Stimulated activated CD8-positive, alpha-beta memory T cell treated with anti-CD3 and anti-CD28 coated beads, Interleukin-15, amount 100 ng/mL, for 24 hours (primary cell): ENCODE results near the gene FBXO17.
"Not testable (repeated sequence)": the region's sequence is repeated elsewhere in the genome, so short reads cannot be mapped to it uniquely, and the experiment has no call there.

Source experiments
- DNase-seq: peaks from one replicate; pipeline ENCODE4 v3.0.0-alpha.2; 2020; ENCODE audit warnings: low read depth

FBXO17 gene

DNA sequence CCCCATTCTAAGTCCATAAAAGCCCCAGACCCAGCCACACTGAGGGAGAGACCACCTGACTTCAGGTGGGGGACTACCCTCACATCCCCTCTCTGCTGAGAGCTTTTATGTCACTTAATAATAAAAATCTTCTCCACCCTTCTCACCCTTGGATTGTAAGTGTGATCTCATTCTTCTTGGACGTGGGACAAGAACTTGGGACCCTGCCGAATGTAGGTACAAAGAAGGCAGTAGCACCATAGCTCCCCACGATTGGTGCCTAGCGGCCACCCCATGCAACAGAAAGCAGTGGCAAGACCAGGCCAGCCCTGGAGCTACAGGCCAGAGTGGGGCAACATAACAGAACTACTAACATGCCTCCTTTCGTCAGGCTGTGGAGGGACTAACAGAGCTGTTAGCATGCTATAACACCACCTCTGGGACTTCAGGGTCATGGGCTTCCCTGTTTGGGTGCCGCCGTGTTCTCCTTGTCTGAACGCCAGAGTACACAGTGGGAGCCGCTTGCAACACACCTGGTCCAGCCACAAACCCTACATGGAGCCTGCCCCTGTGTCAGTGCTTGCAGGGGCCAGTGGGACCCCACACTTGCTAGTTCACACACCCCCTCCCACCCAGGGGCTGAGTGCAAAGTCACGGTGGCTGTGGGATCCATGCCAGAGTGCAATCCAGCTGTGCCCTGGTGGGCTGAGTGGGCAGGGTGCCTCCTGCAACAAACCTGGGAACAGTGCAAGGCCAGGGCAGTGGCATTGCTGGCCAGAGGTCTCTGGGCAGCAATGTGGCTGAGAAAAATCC lies 5.2 kb upstream of the FBXO17 start:
- no peak for DNase-seq

DNA sequence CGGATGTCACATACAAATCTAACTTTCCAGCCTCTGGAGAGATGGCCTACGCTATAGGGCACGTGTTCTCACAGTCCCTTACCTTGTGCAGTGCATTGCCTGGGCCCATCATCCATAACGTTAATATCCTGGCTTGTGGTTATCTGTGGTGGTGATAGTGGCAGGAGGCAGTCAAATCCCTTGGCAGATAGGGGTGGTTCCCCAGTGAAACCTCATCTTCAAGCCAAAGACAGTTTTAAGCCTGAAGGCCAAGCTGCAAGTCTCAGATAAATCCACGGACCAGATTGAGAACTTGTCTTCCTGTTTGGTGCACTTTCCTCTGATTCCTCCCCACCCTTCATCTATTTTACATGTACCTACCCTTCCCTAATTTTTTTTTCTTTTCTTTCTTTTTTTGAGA lies 4.3 kb upstream of the FBXO17 start:
- DNase-seq, result no peak

DNA sequence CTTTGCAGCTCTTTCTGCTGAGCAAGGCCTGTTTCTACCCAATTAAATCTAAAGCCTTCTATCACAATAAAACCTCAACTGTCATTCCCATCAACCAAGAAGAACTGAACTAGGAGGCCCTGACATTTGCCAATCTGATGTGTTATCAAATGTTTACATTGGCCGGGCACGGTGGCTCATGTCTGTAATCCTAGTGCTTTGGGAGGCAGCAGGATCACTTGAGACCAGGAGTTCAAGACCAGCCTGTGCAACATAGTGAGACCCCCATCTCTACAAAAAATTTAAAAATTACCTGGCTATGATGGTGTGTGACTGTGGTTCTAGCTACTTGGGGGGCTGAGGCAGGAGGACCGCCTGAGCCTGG lies 2.8 kb upstream of the FBXO17 start:
- no peak for DNase-seq

DNA sequence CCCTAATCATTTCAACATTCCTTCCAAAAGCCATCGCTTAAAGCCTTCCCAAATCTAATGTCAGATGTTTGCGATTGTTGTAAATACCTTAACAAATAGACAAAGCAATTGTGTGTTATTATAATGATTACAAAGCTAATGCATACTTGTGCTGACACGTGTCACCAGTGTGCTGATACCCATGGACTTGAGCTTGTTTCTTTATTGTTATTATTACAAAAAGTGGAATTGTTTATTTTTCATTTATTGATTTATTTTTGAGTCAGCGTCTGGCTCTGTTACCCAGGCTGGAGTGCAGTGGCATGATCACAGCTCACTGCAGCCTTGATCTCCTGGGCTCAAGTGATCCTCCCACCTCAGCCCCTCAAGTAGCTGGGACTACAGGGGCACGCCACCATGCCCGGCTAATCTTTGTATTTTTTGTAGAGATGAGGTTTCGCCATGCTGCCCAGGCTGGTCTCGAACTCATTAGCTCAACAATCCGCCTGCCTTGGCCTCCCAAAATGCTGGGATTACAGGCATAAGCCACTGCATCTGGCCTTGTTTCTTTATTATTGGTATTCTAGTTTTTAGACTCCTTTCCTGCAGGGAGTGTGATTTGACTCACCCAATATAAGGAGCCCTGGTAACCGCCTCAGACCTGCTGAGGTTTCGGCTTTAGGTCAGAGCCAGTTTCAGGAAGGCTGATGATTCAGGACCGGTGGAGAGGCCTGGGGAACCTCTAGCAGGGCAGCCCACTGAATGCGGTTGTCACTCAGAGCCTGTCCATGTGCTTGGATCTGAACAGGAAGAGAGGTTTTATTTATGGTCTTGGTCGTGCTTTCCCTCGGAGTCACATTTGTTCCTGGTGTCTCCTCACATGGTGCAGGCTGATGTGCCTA lies 2.1 kb upstream of the FBXO17 start:
- no peak for DNase-seq

DNA sequence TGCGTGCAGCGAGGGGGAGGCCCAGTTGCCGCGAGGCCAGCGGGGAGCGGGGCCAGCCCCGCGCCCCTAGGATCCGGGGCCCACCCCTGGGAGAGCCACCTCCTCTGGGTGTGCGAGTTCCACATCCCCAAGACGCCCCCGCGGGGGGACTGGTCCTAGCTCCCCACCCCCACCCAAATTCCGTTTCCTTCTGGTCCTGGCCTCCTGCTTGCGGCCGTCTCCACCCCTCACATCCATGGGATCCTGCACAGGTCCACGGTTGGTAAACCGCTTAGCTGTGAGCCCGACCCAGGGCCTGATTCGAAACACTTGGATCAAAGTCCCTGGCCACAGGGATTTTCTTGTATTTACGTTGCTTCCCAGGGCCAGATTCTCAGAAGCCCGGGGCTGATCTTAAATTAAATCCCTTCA lies 324 bp upstream of the FBXO17 start:
- DNase-seq, result no peak

DNA sequence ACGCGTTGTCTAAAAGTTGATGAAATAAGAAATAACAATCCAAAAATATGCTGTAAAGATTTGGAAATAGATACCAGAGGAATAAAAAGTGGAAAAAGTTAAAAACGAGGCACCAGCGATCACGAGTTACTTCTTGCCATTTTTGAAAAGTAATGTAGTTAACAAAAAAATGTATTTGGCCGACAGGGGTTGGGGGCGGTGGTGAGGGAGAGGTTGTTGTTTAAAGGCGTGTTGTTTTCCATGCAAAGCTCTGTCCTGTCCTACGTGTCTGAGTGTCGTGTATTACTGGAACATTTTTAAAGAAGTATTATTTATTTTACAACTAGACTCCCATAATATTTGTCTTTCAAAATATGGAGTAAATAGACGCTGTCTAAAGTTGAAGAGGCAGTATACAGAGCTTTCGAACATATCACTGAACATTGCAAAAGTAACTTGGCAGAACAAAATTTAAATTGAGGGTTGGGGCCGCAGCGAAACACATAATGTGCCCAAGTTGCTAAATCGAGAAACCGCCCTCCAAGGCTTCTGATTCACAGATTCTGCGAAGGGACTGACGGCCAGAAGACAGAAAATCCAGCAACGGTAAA lies 823 bp downstream of the FBXO17 start:
- DNase-seq, result no peak

DNA sequence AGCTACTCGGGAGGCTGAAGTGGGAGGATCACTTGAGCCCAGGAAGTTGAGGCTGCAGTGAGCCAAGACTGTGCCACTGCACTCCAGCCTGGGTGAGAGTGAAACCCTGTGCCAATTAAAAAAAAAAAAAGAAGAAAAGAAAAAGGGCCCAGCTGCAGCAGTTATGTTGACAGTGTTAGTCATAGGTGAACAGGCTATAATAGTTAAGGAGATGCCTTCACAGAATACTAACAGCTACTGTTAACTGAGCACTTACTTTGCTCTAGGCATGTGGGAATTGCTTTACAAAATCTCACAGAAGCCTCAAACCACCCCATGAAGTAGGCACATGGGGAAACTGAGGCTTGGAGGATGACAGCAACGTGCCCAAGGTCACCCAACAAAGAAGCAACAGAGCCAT lies 3.9 kb downstream of the FBXO17 start:
- DNase-seq, result no peak

DNA sequence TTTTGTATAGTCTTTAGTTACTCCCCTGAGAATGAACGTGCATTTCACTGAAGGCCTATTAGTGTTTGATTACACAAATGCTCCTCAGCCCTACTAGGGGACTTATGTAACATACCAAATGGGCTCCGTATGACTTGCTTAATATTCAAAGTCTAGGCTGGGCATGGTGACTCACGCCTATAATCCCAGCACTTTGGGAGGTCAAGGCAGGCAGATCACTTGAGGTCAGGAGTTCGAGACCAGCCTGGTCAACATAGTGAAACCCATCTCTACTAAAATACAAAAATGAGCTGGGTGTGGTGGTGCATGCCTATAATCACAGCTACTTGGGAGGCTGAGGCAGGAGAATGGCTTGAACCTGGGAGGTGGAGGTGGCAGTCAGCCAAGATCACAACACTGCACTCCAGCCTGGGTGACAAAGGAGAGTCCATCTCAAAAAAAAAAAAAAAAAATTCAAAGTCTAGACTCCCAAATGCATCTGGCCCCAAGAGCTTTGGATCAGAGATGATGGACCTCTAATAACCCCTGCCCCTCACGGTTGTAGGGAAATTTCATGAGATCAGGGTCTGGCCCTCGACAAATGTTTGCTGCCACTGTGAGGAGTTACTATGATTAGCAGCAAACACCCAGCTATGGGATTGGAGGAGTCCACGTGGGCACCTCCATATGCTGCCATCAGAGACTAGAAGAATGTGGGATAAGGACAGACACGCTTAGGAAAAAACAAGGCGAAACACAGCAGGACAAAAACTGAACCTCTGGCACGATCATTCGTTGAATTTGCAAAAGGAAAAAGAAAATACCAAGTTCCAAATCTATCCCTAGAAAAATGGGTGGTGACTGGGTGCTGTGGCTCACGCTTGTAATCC lies 4.6 kb downstream of the FBXO17 start:
- no peak for DNase-seq

DNA sequence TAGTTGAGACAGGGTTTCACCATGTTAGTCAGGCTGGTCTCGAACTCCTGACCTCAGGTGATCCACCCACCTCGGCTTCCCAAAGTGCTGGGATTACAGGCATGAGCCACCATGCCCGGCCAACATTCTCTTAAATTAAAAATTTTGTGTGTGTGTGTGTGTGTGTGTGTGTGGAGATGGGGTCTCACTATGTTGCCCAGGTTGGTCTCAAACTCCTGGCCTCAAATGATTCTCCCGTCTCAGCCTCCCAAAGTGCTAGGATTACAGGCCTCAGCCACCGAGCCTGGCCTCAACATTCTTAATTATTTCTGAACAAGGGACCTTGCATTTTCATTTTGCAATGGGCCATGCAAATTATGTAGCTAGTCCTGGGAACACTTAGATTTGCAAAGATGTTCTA lies 9.4 kb downstream of the FBXO17 start:
- DNase-seq, result not testable (repeated sequence)

DNA sequence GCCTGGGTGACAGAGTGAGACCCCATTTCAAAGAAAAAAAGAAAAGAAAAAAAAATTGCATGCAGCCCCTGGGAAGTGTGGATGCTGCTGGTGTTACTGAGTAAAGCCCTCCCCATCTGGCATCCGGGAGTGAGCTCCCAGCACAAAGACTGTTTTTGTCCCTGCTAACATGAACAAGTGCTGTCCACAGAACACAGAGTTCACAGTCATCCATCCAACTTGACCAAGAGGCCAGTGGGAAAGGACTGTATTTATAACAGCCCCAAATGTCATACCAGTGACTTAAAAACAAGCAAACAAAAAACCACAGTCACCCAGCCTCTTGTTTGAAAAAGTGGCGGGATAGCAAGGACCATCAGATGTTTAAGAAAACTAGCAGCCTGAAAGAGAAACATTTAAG lies 10.8 kb downstream of the FBXO17 start:
- no peak for DNase-seq

DNA sequence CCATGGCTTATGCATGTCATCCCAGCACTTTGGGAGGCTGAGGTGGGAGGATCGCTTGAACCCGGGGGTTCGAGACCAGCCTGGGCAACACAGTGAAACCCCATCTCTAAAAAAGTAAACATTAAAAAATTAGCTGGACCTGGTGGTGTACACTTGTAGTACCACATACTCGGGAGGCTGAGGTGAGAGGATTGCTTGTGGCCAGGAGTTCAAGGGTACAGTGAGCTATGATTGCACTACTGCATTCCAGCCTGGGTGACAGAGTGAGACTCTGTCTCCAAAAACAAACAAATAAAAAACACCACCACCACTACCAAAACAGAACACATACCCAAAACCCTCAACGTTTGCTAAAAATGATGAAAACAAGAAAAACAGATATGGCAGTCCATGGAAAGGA lies 15.9 kb downstream of the FBXO17 start:
- DNase-seq, result no peak

DNA sequence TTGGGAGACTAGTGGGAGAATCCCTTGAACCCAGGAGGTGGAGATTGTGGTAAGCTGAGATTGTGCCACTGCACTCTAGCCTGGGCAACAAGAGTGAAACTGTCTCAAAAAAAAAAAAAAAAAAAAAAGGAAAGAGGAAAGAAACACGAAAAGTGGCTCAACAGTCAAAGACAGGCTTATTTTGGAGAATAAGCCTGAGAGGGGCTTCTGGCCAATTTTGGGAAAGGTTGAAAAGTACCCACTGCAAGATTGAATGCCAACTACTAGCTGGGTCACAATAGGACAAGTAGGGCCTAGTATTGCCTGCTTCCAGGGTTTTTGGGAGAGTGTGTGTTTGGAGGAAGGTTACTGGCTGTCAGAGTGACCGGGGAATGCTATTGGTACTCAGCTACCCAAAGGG lies 17.2 kb downstream of the FBXO17 start:
- no peak for DNase-seq

DNA sequence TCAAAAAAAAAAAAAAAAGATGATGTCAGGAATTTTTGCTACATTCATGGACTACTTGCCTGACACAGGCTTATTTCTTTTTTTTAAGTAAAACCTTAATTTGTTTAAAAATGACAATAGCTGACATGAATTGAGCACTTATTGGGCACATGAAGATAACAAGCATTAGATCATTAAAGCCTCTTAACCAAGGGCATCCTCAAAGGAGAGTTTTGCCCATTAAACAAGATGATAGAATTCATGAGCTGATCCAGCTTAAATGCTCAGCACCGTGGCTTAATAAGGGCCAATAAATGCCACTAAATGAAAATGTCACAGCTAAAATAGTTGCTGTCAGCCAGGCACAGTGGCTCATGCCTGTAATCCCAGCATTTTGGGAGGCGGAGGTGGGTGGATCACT lies 19.3 kb downstream of the FBXO17 start:
- no peak for DNase-seq

DNA sequence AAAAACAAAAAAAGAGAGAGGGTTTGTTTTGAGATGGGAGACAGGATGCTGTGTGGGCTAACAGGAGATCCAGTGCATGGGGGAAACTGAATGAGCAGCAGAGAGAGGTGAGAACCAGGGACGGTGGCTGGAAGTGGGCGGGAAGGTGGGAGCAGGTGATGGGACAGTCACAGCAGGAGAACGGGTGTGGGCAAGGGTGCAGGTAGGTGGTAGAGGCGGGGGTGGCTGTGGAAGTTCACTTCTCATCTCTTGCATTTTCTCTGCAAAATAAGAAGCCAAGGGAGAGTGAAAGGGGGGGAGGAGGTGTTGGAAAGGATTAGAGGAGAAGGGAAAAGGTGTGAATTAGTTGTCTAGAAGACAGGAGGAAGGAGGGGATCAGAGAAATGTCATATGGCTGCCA lies 21.9 kb downstream of the FBXO17 start:
- no peak for DNase-seq

DNA sequence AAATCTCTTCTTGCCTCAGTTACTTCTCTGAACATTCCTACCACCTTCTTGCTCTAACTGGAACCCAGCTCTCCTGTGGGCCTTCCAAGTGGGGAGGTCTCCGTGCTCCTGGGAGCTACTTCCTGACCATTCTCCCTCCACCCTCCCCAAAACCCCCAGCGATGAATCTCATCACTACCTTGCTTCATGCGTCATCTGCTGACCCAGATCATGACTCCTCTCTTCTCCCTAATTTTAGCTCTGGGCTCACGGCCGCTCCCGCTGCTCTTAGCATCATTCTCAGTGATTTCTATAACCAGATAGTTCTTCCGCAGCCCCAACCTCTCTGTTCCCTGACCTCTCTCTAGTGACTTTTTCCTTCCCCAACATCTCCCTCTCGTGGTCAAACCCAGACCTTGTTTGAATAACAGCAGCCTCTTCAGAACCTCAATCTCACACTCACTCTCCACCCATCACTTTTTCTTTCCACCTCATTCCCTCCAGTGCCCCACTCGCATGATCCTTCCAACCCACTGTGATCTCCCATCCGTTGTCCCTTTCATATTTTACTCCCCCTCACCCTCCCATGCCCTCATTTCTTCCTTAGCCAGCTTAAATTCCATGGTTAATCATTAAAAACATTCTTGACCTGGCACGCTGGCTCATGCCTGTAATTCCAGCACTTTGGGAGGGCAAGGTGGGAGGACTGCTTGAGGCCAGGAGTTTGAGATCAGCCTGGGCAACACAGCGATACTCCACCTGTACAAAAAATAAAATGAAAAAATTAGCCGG lies 23.0 kb downstream of the FBXO17 start:
- no peak for DNase-seq

DNA sequence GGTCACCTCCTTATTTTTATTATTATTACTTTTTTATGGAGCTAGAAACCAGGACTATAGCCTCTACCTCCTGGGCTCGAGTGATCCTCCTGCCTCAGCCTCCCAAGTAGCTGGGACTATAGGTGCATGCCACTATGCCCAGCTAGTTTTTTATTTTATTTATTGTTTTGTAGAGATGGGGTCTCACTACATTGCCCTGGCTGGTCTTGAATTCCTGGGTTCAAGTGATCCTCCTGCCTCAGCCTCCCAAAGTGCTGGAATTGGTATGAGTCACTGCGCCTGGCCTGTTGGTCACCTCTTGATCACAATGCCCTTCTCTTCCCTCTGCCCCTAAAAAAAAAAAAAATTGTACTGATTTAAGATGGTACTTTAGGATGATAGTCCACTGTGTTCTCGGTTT lies 24.4 kb downstream of the FBXO17 start:
- DNase-seq, result no peak

DNA sequence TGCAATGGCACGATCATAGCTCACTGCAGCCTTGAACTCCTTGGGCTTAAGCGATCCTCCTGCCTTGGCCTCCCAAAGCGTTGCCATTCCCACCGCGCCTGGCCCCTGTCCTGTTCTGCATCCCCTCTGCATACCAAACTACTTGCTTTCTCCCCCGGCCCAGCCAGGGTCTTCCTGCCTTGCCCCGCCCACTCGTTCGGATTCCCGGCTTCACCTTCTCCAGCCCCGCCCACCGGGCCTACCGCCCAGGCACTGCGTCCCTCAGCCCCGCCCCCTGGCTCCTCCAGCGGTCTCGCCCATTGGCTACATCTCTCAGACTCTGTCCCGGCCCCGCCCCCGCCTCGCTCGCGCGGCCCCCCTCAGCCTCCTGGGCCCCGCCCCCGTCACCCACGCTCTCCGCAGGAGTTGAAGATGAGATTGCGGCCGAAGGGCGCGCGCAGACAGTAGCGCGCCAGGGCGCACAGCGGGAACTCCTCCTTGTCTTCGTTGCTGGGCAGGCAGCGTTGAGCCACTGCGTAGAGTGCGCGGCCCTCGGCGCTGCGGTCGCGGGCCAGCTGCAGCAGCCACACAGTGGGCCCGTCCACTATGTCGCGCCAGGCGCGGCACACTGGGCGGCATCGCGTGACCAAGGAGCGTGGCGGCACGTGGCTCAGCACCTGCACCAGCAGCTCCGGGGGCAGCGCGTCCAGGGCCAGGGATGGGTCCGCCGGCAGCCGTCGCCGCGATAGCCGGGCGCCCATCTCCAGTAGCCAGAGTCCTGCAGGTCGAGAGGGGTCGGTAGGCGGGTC lies 25.8 kb downstream of the FBXO17 start:
- DNase-seq, result peak; percentile 64

DNA sequence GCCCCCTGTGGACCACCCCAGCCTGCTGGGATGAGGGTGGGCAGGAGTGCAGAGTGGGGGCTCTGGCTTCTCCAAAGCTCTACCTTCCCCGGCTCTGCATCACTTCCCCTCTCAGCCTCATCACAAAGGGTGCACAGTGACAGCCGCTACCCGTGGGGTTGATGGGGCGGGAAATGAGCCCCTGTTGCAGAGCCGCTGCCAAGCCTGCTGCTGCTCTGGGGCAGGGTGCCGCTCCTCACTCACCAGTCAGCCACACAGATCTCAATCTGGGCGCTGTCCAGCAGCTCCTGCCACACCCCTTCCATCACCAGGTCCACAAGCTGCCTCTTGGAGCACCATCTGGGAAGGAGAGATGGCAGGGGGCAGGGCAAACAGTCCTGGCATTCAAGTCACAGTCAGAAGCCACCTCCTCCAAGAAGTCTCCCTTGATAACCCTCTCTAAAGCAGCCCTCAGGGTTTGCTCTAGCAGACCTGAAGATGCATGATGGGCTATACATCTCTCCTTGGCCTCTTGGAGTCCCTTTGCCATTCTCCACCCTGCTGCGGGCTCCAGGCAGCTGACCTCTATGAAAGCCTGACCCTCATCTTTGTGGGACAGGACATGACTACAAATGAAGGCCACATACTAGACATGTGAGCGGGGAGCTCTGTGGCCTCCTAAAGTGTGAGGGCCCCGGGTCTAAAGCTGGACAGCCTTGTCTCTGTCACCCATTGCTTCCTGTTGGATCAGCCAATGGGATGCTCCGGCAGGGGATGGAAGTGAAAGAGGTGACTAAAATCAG lies 29.1 kb downstream of the FBXO17 start:
- DNase-seq, result no peak

DNA sequence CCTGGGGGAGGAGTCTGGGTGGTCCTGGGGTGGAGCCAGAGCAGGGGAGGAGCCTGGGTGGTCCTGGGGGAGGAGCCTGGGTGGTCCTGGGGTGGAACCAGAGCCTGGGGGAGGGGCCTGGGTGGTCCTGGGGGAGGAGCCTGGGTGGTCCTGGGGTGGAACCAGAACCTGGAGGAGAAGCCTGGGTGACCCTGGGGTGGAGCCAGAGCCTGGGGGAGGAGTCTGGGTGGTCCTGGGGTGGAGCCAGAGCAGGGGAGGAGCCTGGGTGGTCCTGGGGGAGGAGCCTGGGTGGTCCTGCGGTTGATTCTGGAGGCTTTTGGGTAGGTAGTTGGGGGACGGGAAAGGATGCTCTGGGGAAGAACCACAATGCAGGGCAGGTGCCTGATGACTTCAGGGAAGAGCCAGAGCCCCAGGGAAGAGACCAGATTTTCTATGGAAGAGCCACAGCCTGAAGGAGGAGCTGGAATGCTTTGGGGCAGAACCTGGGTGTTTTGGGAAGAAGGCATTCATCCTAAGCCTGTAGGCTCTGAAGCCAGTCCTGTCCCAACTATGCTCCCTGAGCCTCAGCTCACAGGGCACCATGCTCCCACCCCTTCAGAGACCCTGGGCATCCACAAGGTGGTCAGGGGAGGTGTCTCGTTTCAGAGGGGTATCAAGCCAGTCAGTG lies 29.8 kb downstream of the FBXO17 start:
- DNase-seq, result no peak
